GM12872 (cell line): Measurements from ENCODE around the gene CHL1.

Experiments used
- CTCF ChIP-seq: IDR thresholded peaks from 3 replicates; pipeline ENCODE4 v1.5.1; 2011; ENCODE audit warnings: low read depth, mild to moderate bottlenecking, low read length, moderate library complexity; ENCODE audit not compliant: insufficient read depth

The CHL1 gene

GRCh38 chr3:280681-281080 lies 84.1 kb downstream of the CHL1 start:
- no peak for TF ChIP-seq CTCF

- TF ChIP-seq CTCF = no peak
These were observed 87.8 kb downstream of the CHL1 start for GRCh38 chr3:284322-284721.

GRCh38 chr3:288417-288816 lies 91.9 kb downstream of the CHL1 start:
- no peak for TF ChIP-seq CTCF

- no peak for TF ChIP-seq CTCF
These were observed 94.5 kb downstream of the CHL1 start for GRCh38 chr3:291028-291427.

- no peak for TF ChIP-seq CTCF
These were observed 95.3 kb downstream of the CHL1 start for GRCh38 chr3:291646-292436.

- no peak for TF ChIP-seq CTCF
These were observed 97.5 kb downstream of the CHL1 start for GRCh38 chr3:294096-294495.

- TF ChIP-seq CTCF = no peak
These were observed 98.0 kb downstream of the CHL1 start for GRCh38 chr3:294581-294980.
